HG03064 (cell line): ENCODE results near the gene ACOT7.
A peak's percentile ranks its signal among the peaks of the same experiment; 100 is the strongest.
"Not testable (repeated sequence)": the region's sequence is repeated elsewhere in the genome, so short reads cannot be mapped to it uniquely, and the experiment has no call there.

ENCODE experiments used
- ATAC-seq: cut with Tn5 transposase; IDR thresholded peaks from one replicate; pipeline ENCODE4 v1.9.1; 2021; ENCODE audit warnings: low read depth; ENCODE audit not compliant: unreplicated experiment

The ACOT7 gene

GRCh38 chr1:6393400-6394187 is at the start of gene ACOT7:
Gene ACOT7, minus strand, starts transcription at chr1:6393767. Its CDS starts 368 bp downstream, at chr1:6393399.
- ATAC-seq = peak; percentile 81

- no peak for ATAC-seq
Measured at GRCh38 chr1:6441586-6441985, 48.0 kb upstream of the ACOT7 start.

- ATAC-seq = no peak
Measured at GRCh38 chr1:6440198-6441126, 46.9 kb upstream of the ACOT7 start.

- no peak for ATAC-seq
Measured at GRCh38 chr1:6438047-6438525, 44.5 kb upstream of the ACOT7 start.

- not testable (repeated sequence) for ATAC-seq
Measured at GRCh38 chr1:6437012-6437700, 43.6 kb upstream of the ACOT7 start.

- not testable (repeated sequence) for ATAC-seq
Measured at GRCh38 chr1:6436277-6436676, 42.7 kb upstream of the ACOT7 start.

- no peak for ATAC-seq
Measured at GRCh38 chr1:6435547-6435946, 42.0 kb upstream of the ACOT7 start.

- no peak for ATAC-seq
Measured at GRCh38 chr1:6435129-6435528, 41.6 kb upstream of the ACOT7 start.

GRCh38 chr1:6434186-6434585 is 40.6 kb upstream of the ACOT7 start:
- ATAC-seq = no peak

- ATAC-seq = not testable (repeated sequence)
Measured at GRCh38 chr1:6431645-6432579, 38.3 kb upstream of the ACOT7 start.

GRCh38 chr1:6429660-6430411 is 36.3 kb upstream of the ACOT7 start:
- not testable (repeated sequence) for ATAC-seq

- not testable (repeated sequence) for ATAC-seq
Measured at GRCh38 chr1:6428453-6428852, 34.9 kb upstream of the ACOT7 start.

- no peak for ATAC-seq
Measured at GRCh38 chr1:6427441-6428390, 34.1 kb upstream of the ACOT7 start.

- no peak for ATAC-seq
Measured at GRCh38 chr1:6426972-6427350, 33.4 kb upstream of the ACOT7 start.

GRCh38 chr1:6426277-6426971 is 32.9 kb upstream of the ACOT7 start:
- no peak for ATAC-seq

GRCh38 chr1:6425658-6426057 is 32.1 kb upstream of the ACOT7 start:
- no peak for ATAC-seq
